Psoas muscle (tissue), 8 donors: Measurements from ENCODE around the gene SCARB1. TPM values are rescaled to one million over a fixed set of nuclear protein-coding genes. Genes with fewer than 3 reads are reported as not detected.

Source experiments
- ATAC-seq, 4 donors: fragments of 200-7000 bp; cut with Tn5 transposase; one replicate each; pipeline ENCODE4 v1.9.1; 2020; ENCODE audit warnings: moderate library complexity in 3 of 4, mild to moderate bottlenecking in 2 of 4
- DNase-seq, 2 donors: peaks; one replicate each; pipeline ENCODE4 v3.0.0-alpha.2; 2020
- H3K27ac ChIP-seq: fragments of 200-600 bp; one replicate; pipeline ENCODE4 v1.8.0; 2022
- H3K27me3 ChIP-seq, 3 donors: fragments of 200-600 bp in 1 of 3; one replicate each; pipeline versions ENCODE4 v1.6.1 to v1.8.0; 2013 to 2022; ENCODE audit warnings: low read length in 2 of 3, mild to moderate bottlenecking in 2 of 3, moderate library complexity in 1 of 3; ENCODE audit not compliant: insufficient read depth in 3 of 3
- H3K36me3 ChIP-seq, 2 donors: fragments of 200-600 bp in 1 of 2; one replicate each; pipeline versions ENCODE4 v1.6.1 to v1.8.0; 2013 to 2022; ENCODE audit warnings: low read depth in 1 of 2, mild to moderate bottlenecking in 1 of 2, moderate library complexity in 1 of 2; ENCODE audit not compliant: insufficient read depth in 1 of 2
- H3K4me1 ChIP-seq: fragments of 200-600 bp; one replicate; pipeline ENCODE4 v1.8.0; 2022
- H3K4me3 ChIP-seq: fragments of 200-600 bp; one replicate; pipeline ENCODE4 v1.8.0; 2022; ENCODE audit warnings: mild to moderate bottlenecking
- H3K9me3 ChIP-seq: fragments of 200-600 bp; one replicate; pipeline ENCODE4 v1.8.0; 2022
- whole genome bisulfite sequencing, 3 donors: extraction: QIAGEN DNeasy Blood & Tissue Kit; methylation state at CpG; one replicate each; pipeline versions ENCODE4 v1.1.6 to v1.1.7; 2013; 5-methylcytosine and 5-hydroxymethylcytosine counted together
- intact Hi-C, 2 donors: fragments of 100-400 bp; cut with DNase I; formaldehyde crosslinking; loops; one replicate each; pipeline versions ENCODE4 v1.11.0 to v1.14.2; 2022
- polyA plus RNA-seq, 3 donors: library from polyadenylated mRNA; stranded (reverse); fragments of 200-250 nt; gene quantifications; one replicate each; pipeline ENCODE4 v1.2.3, GENCODE V29; 2013
- total RNA-seq, 4 donors: library from RNA; stranded (reverse); fragmentation: NEBNext Ultra II Directional in 2 of 4; extraction: Animal tissue kit (Norgen Biotek cat#: 25700) in 2 of 4; gene quantifications; one replicate each; pipeline versions ENCODE4 v1.2.1 to v1.2.4, GENCODE V29; 2021 to 2023
- TF ChIP-seq, protein P1 (sequence below): fragments of 200-600 bp; IDR thresholded peaks from one replicate; pipeline ENCODE4 v1.8.0; 2022; ENCODE audit warnings: antibody characterized with exemption
- donor health status: healthy with polysubstance abuse.
- donor health status: DM: no; HTN: no; CAD: no; lungs with moderate emphysema.
- donor health status: Bipolar disorder and iron deficiency.
- donor health status: healthy.
- donor health status: DM: yes; HTN: yes; CAD: no.
- donor health status: DM: no; HTN: no; CAD: no.
- donor health status: DM: no; HTN: no; CAD: no.
- donor health status: DM: yes; HTN: yes; CAD: no.

SCARB1 gene
- total and polyA plus RNA-seq, 7 donors, result 5.7 to 19.6 (median 9.1) TPM

DNA sequence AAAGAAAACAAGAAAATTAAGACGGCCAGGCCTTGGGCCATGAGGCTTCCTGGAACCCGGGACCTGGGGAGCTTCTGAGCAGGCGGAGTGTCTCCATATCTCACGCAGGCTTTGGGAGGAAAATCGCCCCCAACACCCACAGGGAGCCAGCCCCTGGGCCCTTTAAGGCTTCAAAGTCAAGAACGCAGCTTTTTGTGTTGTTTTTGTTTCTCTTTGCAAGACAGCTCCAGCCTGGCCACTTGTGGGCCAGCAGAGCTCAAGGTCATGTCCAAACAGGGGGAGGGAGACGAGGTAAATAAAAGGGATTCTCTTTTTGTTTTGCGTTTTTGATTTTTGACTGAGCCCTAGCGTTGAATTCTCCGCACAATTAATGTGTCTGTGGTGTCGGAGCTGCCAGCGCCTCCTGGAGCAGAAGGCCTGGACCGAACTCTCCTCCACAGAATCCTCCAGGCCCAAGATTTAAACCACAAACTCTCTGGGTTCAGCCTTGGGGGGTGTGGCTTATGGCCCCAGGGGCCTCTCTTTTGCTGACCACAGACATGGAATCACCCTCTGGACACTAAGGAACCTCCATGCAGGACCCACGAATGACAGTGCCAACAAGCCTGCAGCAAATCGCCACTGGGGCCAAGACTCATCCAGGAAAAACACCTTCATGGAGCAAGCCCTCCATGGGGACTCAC lies 8.2 kb downstream of the SCARB1 start:
- TF ChIP-seq, protein P1, sequence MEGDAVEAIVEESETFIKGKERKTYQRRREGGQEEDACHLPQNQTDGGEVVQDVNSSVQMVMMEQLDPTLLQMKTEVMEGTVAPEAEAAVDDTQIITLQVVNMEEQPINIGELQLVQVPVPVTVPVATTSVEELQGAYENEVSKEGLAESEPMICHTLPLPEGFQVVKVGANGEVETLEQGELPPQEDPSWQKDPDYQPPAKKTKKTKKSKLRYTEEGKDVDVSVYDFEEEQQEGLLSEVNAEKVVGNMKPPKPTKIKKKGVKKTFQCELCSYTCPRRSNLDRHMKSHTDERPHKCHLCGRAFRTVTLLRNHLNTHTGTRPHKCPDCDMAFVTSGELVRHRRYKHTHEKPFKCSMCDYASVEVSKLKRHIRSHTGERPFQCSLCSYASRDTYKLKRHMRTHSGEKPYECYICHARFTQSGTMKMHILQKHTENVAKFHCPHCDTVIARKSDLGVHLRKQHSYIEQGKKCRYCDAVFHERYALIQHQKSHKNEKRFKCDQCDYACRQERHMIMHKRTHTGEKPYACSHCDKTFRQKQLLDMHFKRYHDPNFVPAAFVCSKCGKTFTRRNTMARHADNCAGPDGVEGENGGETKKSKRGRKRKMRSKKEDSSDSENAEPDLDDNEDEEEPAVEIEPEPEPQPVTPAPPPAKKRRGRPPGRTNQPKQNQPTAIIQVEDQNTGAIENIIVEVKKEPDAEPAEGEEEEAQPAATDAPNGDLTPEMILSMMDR, result no peak
- DNase-seq (no peak), ATAC-seq (no peak)
- H3K27me3 ChIP-seq, result no peaks in the 10 kb centered on the region
- WGBS, 3 donors, result 76 to 78% (median 77%) methylated on average over 15 of the region's 15 CpGs
- H3K36me3 ChIP-seq, result peaks cover 0 to 3% of the 10 kb centered on the region in 2 donors
- H3K4me1 ChIP-seq, result peaks cover 22% of the 10 kb centered on the region
- no peaks in the 10 kb centered on the region for H3K9me3 ChIP-seq
- H3K4me3 ChIP-seq, result no peak overlapping the region
- intact Hi-C loops, result no loop called here
- peak overlapping the region; percentile 79 for H3K27ac ChIP-seq

DNA sequence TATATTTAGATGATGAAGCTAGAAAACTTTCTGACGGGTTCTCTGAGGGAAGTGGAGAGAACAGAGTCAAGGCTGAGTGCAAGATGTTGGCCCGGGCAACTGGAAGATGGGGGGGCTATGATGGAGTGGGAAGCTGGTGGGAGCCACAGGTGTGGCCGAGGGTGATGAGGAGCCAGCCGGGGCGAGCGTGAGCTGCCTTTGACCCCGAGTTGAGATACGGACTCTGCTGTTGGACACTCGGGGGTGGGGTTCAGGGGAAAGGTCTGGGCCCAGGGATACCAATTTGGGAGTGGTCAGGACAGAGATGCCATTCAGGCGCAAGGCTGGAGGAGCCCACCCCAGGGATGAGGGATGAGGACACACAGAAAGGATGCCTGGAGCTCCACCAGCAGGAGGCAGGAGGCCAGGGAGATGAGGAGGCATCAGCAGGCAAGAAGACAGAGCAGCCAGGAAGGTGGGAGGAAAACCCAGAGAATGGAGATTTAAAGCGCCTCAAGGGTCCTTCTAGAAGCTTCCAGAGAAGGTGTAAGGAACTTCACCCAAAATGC lies 9.0 kb downstream of the SCARB1 start:
- intact Hi-C loops, result no loop called here

DNA sequence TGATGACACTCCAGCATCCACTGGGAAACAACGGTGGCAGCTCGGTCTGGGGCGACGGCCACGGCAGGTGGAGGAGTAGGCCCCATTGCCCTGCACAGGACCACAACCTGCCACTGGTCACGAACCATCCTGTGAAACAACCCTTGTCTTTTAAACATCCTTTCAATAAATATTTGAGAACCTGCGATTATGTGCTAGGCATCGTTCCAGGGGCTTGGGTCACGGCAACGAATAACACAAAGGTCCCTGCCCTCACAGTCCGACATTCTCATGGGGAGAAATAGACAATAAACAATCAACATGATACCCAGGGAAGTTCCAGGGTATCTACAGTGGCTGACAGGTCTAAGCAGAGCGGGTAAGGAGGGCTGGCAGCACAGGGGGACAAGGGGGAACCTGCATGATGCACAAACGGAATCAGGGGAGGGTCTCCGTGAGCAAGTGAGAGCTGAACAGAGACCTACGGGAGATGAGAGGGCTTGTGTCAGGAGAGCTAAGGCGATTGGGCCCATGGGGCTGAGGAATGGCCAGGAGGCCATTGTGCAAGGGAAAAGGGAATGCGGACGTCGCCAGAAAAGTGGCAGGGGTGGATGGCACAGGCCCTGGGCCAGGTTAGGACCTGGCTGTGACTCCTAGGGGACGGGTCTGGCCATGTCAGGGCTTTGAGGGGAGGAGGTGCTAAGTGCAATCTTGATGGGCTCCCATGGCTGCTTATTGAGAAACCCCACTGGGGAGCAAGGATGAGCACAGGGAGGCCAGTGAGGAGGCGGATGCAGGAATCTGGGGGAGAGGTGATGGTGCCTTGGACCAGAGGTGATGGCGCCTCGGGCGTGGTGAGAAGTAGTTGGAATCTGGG lies 9.7 kb downstream of the SCARB1 start:
- WGBS, 3 donors, result 82 to 86% (median 85%) methylated on average over 23 to 24 of the region's 24 CpGs
- ATAC-seq, result no peak
- intact Hi-C loops, result no loop called here
- no peaks in the 10 kb centered on the region for H3K27me3 ChIP-seq
- H3K4me3 ChIP-seq, result no peak overlapping the region
- H3K4me1 ChIP-seq, result peaks cover 24% of the 10 kb centered on the region
- H3K9me3 ChIP-seq, result no peaks in the 10 kb centered on the region
- no peak overlapping the region for H3K27ac ChIP-seq
- H3K36me3 ChIP-seq, result no peaks in the 10 kb centered on the region
- no peak for DNase-seq
- TF ChIP-seq, protein P1, result no peak

More for the DNA sequence above, 9.0 kb downstream of the SCARB1 start:
- Histone ChIP-seq H3K27me3 (no peaks in the 10 kb centered on the region), H3K9me3 (no peaks in the 10 kb centered on the region), H3K4me1 (peaks cover 22% of the 10 kb centered on the region), H3K36me3 (no peaks in the 10 kb centered on the region), H3K4me3 (no peak overlapping the region), H3K27ac (no peak overlapping the region)
- WGBS, 3 donors, result 89 to 96% (median 94%) methylated on average over 11 of the region's 11 CpGs
- DNase-seq, result no peak
- TF ChIP-seq, protein P1, result no peak
- no peak for ATAC-seq

DNA sequence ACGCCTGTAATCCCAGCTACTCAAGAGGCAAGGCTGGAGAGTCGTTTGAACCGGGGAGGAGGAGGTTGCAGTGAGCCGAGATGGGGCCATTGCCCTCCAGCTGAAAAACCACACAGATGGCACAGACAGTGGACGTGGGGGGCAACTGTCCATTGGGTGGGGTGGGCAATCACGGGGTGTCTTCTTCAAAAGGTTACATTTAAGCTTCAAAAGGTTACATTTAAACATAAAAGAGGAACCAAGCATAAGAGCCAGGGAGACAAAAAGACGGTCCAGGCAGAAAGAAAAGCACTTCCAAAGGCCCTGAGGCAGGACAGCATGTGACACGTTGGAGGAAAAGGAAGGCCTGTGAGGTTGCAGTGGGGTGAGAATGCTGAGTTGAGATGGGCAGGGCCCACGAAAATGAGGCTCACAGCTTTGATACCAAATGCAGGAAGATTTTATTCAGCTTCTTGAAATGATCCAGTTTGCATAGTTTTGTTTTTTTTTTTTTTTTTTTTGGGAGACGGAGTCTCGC lies 10.7 kb downstream of the SCARB1 start:
- Histone ChIP-seq H3K27me3 (no peaks in the 10 kb centered on the region), H3K36me3 (no peaks in the 10 kb centered on the region), H3K27ac (no peak overlapping the region), H3K4me1 (peaks cover 26% of the 10 kb centered on the region), H3K9me3 (no peaks in the 10 kb centered on the region), H3K4me3 (no peak overlapping the region)
- intact Hi-C loops, result no loop called here
- WGBS, 3 donors, result 81 to 85% (median 83%) methylated on average over 9 to 11 of the region's 11 CpGs
- ATAC-seq (no peak), DNase-seq (no peak)
- TF ChIP-seq, protein P1, result no peak
